ENCODE results near the gene PITPNB.
A peak's percentile ranks its signal among the peaks of the same experiment; 100 is the strongest.

The PITPNB gene

DNA sequence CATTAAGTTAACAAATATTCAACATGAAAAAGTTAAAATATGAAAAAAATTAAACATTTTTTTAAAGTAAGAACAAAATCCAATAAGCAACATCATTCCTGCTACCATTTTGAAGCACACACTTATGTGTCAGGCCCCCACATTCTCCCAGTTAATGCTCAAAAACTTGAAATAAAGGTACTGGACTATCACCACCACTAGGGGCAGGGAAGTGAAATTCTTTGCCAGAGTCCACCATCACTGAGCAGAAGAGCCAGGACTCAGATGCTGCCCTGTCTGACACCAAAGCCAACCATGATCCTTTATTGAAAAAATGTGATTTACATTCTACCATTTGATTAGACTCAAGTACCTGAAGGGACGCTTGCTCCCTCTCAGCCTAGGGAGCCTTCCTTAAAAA lies 39.1 kb downstream of the PITPNB start:
- no peak overlapping the region for H3K27ac ChIP-seq

DNA sequence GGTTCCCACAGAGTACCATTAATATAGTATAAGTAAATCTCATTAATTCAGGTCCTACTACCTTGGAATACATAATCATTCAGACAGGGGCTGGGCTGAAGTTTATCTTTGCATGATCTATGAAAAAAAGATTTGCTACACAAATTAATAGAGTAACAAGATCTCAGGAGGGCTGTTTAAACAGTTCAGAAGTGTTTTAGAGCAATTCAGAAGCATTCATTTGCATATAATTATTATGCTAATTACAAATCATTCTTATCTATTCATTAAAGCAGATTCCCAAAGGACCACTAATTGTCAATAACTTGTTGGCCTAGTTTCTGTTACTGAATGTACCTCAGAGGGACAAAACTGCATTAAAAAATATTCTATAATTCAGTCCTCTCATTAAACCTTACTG lies 40.5 kb downstream of the PITPNB start:
- H3K27ac ChIP-seq = no peak overlapping the region
- TF ChIP-seq, protein P1, sequence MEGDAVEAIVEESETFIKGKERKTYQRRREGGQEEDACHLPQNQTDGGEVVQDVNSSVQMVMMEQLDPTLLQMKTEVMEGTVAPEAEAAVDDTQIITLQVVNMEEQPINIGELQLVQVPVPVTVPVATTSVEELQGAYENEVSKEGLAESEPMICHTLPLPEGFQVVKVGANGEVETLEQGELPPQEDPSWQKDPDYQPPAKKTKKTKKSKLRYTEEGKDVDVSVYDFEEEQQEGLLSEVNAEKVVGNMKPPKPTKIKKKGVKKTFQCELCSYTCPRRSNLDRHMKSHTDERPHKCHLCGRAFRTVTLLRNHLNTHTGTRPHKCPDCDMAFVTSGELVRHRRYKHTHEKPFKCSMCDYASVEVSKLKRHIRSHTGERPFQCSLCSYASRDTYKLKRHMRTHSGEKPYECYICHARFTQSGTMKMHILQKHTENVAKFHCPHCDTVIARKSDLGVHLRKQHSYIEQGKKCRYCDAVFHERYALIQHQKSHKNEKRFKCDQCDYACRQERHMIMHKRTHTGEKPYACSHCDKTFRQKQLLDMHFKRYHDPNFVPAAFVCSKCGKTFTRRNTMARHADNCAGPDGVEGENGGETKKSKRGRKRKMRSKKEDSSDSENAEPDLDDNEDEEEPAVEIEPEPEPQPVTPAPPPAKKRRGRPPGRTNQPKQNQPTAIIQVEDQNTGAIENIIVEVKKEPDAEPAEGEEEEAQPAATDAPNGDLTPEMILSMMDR (conservative IDR thresholded peaks at IDR 0.05) = no peak
- TF ChIP-seq ZFX (IDR thresholded peaks at IDR 0.05) = no peak

More for the DNA sequence above, 39.1 kb downstream of the PITPNB start:
- TF ChIP-seq, protein P1 (conservative IDR thresholded peaks at IDR 0.05) = peak; percentile 52
- TF ChIP-seq ZFX (IDR thresholded peaks at IDR 0.05) = no peak

DNA sequence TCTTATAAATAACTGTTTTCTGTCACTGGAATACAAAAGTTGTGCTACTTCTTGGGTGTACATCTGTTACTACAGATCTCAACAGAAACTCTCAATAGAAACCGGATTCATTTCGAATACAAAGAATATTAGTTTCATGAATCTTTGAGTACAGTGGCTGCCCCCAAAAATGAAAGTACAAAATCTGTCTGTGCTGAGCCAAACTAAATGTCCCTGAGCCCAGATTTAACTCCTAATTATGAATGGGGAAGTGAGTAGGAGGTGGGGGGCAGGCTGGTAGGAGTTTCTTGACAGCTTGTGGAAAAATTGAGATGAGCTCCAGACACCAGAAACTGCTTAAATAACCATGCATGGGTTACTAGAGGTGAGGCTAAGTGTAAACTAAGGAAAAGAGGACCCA lies 41.6 kb downstream of the PITPNB start:
- TF ChIP-seq, protein P1 (conservative IDR thresholded peaks at IDR 0.05) = no peak
- TF ChIP-seq ZFX (IDR thresholded peaks at IDR 0.05) = no peak
- no peak overlapping the region for H3K27ac ChIP-seq

DNA sequence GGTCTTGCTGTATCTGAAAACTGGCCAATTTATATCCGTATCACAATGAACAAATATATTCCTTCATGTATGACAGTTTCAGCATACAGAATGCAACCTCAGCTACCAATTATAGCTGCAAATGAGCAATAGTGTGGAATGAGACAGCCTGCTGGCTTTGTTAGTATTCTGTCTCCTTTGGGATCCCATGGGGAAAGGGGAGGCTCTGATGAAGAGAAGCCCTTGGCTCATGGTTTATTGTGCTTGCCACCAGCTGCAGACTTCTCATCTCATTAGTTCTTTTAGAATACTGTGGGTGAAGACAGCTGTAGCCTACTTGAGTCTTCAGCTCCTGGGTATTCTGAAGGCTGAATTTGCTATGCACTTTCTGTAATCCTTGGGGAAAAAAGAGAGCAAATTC lies 42.4 kb downstream of the PITPNB start:
- no peak overlapping the region for H3K27ac ChIP-seq
- TF ChIP-seq ZFX (IDR thresholded peaks at IDR 0.05) = no peak
- TF ChIP-seq, protein P1 (conservative IDR thresholded peaks at IDR 0.05) = no peak

DNA sequence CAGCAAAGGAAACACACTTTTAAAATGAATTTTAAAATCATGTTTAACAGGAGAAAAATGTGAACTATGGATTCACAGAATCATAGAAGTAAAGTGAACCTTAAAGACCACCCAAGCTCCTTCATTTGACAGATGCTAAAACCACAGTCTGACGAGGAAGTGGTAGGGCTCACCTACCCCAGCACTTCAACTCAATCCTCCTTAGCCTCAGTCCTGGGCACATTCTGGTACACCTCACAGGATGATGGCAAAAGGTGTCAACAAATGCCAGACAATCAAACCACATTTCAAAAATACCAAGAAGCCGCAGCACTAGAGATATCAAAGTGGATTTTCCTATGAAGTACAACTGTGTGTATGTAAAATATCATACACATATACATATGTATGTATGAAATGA lies 43.1 kb downstream of the PITPNB start:
- H3K27ac ChIP-seq = no peak overlapping the region
- TF ChIP-seq, protein P1 (conservative IDR thresholded peaks at IDR 0.05) = no peak
- TF ChIP-seq ZFX (IDR thresholded peaks at IDR 0.05) = no peak

DNA sequence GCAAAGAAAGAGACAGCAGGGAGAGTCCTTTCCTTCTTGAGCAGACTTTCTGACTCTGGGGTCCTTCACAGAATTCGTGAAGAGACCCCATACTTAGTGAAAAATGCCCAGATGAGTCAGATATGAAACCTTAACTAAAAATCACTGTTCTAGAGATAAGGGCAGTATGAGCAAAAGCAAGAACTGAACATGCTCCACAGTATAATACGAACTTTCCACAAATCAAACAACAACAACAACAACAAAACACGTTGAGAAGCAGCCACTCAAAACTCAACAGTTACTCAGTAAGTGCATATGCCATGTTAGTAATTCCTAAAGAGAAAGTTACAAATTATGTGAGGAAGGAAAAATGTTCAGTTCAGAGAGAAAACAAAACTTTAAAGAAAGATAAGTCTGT lies 44.3 kb downstream of the PITPNB start:
- TF ChIP-seq, protein P1 (conservative IDR thresholded peaks at IDR 0.05) = no peak
- no peak for TF ChIP-seq ZFX (IDR thresholded peaks at IDR 0.05)
- H3K27ac ChIP-seq = no peak overlapping the region

DNA sequence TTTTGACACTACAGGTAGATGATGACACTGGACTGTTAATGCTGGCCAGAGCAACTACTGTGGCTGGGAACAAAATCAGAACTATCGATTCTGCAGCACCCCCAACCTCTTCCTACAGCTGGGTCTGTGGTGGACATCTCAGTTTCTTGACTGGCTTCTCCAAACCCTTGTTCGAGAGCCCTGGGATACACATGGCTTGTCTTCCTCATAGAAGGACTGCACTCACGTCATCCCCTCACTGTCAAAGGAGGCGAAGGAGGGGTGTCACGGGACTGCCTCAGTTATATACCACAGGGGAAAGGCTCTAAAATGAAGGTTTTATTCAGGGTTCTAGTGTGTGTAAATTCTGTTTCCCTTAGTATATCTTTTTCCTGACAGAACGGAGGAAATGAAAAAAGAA lies 44.9 kb downstream of the PITPNB start:
- H3K27ac ChIP-seq = no peak overlapping the region
- no peak for TF ChIP-seq ZFX (IDR thresholded peaks at IDR 0.05)
- TF ChIP-seq, protein P1 (conservative IDR thresholded peaks at IDR 0.05) = no peak
